Measurements from ENCODE around the gene IMPDH2.
A peak's percentile ranks its signal among the peaks of the same experiment; 100 is the strongest.

IMPDH2 gene

DNA sequence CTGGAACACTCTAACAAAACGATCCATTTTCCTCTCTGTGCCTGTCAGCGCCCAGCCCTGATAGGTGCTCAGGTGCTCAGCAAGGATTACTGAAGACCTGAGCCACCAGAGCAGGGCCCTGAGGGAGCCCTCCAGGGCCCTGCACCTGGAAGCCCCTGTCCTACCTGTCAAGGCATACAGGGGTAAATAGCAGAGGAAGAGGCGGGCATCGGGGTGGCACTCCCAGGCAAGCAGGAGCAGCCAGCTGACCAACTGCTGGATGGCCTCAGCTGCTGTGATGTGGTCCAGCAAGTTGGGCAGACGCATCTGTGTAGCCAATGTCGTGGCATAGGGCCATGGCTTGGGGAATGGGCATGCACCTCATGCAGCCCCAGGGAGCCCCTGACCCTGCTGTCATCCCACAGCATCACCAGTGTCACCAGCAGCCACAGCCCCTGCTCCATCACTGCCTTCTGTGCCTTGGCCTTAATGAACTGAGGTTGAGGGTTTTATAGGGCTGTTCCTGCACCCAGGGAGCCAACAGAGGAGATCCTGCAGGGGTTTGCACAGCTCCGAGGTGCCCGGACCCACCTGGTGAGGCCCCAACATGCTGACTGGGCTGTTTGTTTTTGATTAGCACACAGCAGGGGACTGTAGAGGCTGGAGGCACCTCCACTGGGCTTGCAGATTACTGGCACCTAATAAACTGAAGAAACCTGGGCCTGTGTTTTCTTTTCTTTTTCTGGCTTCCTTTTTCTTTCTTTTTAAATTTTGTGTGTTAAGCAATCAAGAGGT, 29.9 kb downstream of the IMPDH2 start:
- Mint-ChIP-seq H3K27ac (peak overlapping the region; percentile 18), H3K36me3 (no peaks in the 10 kb centered on the region), H3K9me3 (no peaks in the 10 kb centered on the region), H3K4me1 (peaks cover 11% of the 10 kb centered on the region), H3K27me3 (no peaks in the 10 kb centered on the region), H3K4me3 (no peak overlapping the region)

DNA sequence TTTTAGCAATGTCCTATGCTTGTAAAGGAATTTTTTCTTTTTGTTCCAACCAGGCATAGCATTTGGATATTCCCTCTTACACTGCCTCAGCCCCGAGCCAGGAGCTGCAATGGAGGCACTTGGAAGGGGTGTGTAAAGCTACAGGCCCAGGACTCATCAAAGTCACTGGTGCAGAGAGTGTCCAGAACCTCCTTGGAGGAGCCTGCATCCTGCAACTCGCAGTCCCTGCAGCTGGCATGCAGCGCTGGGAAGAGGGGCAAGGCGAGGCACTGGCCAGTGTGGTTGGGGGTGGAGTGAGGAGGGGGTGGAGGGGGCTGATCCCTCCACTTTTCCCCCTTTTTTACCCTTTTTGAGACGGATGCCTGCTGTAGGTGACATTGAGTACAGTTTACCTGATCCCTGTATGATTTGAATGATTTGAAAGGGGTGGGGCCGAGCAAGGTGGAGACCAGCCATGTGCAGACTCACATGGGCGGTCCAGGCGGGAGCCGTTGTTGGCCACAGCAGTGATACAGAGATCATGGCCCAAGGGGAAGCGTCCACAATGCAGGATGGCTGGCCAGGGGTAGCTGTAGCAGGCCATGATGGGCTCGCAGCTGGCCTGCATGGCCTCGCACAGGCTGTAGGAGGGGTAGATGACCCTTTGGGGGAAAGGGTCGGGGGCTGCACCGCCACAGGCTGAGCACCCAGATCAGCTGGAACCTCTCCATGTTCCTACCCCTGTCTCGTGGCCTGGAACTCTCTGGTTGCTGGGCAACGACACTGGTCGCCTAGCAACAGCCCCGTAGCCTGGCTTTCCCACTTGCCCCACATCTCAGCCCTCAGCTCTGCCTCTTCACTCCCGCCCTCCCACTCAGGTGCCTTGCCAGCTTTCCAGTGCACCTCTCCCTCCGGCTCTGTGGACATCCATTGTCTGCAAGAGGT, 31.2 kb downstream of the IMPDH2 start:
- Mint-ChIP-seq H3K27ac (no peak overlapping the region), H3K36me3 (no peaks in the 10 kb centered on the region), H3K27me3 (no peaks in the 10 kb centered on the region), H3K9me3 (no peaks in the 10 kb centered on the region), H3K4me1 (peaks cover 11% of the 10 kb centered on the region), H3K4me3 (no peak overlapping the region)

DNA sequence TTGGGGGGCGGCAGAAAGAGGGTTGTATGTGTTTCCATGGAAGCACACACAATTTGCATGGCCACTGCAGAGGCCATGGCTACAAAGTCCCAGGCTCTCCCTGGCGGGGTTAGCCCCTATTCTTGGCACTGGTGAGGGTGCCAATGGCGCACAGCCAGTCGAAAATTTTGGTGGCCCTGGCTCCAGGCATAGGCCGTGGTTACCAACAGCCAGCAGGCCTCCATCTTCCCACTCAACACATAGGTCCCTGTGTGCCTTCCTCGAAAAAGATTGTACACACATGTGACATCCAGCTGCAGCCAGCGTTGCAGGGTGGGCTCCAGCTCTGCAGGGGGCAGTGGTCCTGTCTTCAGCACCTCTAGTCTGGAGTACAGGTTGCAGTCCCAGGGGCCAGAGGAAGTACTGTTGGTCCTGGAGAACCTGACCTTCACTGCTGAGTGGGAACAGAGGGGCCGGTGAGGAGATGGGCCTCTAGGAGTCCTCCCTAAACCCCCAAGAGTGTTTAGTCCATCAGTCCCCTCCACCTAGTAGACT, 32.0 kb downstream of the IMPDH2 start:
- Mint-ChIP-seq H3K27ac (peak overlapping the region; percentile 43), H3K36me3 (no peaks in the 10 kb centered on the region), H3K4me1 (peaks cover 11% of the 10 kb centered on the region), H3K9me3 (no peaks in the 10 kb centered on the region), H3K27me3 (no peaks in the 10 kb centered on the region), H3K4me3 (no peak overlapping the region)

DNA sequence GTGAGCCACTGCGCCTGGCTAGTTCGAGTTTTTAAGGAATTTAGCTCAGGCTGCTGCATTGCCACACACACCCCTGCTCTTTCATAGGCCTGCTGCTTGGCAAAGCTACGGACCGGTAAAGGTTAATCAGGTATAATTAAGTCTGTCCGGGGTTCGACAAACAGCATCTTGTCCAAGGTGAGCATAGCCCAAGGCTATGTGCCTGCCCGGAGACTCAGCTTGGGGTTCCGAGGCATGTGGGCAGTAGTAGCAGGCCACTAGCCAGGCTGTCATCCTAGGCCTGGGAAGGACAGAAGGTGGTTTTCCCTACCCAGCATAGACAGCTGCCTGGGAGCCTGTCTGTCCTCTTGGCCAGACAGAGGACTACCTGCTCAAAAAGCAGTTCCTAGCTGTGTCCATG, 32.6 kb downstream of the IMPDH2 start:
- Mint-ChIP-seq H3K9me3 (no peaks in the 10 kb centered on the region), H3K4me1 (peaks cover 17% of the 10 kb centered on the region), H3K4me3 (no peak overlapping the region), H3K27me3 (no peaks in the 10 kb centered on the region), H3K27ac (no peak overlapping the region), H3K36me3 (no peaks in the 10 kb centered on the region)

DNA sequence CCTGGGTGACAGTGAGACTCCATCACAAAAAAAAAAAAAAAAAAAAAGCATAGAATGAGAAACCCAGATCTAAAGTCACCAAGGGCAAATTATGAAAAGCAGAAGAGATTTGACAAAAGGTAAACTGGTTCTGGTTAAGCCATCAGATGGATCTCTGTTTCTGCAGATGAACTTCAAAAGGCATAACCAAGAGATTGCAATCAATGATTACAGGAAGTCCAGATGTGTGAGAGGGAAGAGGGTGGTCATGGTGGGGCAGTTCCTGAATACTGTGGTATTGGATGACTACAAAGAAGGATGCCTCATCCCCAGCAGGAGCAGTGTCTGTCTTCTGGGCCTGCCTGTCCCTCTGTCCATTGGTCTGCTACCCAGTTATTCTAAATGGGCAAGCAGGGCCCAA, 35.4 kb downstream of the IMPDH2 start:
- Mint-ChIP-seq H3K27ac (no peak overlapping the region), H3K4me1 (peaks cover 35% of the 10 kb centered on the region), H3K9me3 (no peaks in the 10 kb centered on the region), H3K4me3 (no peak overlapping the region), H3K27me3 (no peaks in the 10 kb centered on the region), H3K36me3 (no peaks in the 10 kb centered on the region)

DNA sequence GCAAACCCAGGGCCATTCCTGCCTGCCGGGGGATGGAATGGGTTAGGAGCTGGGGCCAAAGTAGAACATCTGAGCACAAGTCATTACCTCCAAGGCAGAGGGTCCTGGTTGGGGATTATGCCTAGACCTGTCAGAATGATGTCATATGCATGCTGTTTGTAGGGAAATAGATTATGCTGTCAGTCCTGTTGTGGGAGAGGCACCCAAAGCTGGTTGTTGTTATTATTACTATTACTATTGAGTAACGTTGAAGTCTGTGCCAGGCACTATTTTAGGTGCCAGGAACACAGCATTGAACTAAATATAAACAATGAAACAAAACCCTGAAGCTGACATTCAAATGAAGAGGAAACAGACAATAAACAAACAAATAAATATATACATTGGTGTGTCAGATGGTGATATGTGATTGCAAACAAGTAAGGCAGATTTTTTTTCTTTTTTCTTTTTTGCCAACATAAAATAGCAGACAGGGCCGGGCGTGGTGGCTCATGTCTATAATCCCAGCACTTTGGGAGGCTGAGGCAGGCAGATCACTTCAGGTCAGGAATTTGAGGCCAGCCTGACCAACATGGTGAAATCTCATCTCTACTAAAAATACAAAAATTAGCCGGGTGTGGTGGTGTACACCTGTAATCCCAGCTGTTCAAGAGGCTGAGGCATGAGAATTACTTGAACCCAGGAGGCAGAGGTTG, 37.2 kb downstream of the IMPDH2 start:
- Mint-ChIP-seq H3K36me3 (no peaks in the 10 kb centered on the region), H3K4me1 (peaks cover 42% of the 10 kb centered on the region), H3K27ac (no peak overlapping the region), H3K4me3 (peak overlapping the region; percentile 95), H3K27me3 (no peaks in the 10 kb centered on the region), H3K9me3 (no peaks in the 10 kb centered on the region)

DNA sequence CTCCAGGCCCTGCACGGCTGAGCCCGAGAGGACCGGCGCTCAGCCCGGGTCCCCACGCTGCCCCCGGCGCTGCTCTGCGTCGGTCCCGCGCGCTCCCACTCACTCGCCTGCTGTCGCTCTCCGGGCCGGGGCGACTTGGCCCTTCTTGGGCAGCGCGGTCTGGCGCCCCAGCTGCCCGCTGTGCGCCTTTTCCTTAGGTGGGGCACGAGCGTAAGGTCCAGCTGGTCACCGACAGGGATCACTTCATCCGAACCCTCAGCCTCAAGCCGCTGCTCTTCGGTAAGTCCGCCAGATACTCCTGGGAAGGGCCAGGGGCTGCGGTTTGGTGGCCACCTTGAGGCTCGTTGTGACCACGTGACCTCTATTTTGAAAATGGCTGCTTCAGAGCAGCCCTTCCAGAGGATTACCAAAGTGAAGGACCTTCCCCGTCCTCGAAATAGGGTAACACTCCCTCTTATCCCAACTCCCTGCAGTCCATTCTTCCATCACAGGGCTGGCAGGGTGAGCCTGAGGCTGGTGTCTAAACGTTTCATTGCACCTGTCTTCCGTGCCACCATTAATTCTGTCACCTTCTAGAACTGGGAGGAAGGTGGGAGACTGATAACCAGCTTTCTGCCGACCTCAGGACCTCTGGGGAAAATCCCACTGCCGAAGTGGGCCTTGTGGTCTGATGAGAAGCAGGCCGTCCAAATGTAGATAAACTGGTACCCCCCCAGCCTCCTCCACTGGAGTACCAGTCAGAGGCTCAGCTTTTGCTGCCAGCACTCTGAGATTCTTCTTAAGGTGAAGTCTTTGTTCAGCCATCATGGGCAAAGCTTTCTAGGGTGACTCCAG, 38.3 kb downstream of the IMPDH2 start:
- Mint-ChIP-seq H3K9me3 (no peaks in the 10 kb centered on the region), H3K27me3 (no peaks in the 10 kb centered on the region), H3K4me3 (peak overlapping the region; percentile 95), H3K27ac (peak overlapping the region; percentile 94), H3K36me3 (no peaks in the 10 kb centered on the region), H3K4me1 (peaks cover 42% of the 10 kb centered on the region)

DNA sequence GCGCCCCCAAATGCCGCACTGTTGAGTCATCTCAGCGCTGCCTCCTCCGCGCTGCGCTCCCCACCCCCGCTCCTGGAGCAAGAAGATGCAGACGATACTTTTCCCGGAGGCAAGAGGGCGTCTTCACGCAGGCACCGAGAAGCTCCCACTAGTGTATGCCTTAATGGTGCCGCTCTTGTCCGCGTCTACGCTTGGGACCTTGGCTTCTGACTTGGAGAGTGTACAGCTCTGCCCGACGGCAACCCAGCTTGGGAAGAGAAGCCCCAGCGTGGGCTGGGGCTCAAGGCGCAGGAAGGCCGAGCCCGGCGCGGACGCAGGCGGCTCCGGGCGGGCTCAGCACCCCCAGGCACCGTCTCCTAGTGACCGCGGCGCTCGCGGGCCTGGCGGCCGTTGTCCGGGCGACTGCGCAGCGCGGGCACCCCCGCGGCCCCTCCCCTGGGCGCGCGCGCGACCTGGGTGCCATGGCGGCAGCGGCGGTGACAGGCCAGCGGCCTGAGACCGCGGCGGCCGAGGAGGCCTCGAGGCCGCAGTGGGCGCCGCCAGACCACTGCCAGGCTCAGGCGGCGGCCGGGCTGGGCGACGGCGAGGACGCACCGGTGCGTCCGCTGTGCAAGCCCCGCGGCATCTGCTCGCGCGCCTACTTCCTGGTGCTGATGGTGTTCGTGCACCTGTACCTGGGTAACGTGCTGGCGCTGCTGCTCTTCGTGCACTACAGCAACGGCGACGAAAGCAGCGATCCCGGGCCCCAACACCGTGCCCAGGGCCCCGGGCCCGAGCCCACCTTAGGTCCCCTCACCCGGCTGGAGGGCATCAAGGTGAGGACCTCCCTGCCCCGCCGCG, 39.2 kb downstream of the IMPDH2 start, which contains the start of gene P4HTM:
Gene P4HTM (plus strand): TSS at position 446 of the 840 bp plus-strand sequence. CDS start 16 bp downstream, at position 462.
- peaks cover 38% of the 10 kb centered on the region for H3K4me1 Mint-ChIP-seq
- H3K27ac Mint-ChIP-seq = peak within 1 kb of the TSS; percentile 94
- no peaks in the 10 kb centered on the region for H3K27me3 Mint-ChIP-seq
- peak within 1 kb of the TSS; percentile 95 for H3K4me3 Mint-ChIP-seq
- H3K9me3 Mint-ChIP-seq = no peaks in the 10 kb centered on the region
- no peaks in the 10 kb centered on the region for H3K36me3 Mint-ChIP-seq

DNA sequence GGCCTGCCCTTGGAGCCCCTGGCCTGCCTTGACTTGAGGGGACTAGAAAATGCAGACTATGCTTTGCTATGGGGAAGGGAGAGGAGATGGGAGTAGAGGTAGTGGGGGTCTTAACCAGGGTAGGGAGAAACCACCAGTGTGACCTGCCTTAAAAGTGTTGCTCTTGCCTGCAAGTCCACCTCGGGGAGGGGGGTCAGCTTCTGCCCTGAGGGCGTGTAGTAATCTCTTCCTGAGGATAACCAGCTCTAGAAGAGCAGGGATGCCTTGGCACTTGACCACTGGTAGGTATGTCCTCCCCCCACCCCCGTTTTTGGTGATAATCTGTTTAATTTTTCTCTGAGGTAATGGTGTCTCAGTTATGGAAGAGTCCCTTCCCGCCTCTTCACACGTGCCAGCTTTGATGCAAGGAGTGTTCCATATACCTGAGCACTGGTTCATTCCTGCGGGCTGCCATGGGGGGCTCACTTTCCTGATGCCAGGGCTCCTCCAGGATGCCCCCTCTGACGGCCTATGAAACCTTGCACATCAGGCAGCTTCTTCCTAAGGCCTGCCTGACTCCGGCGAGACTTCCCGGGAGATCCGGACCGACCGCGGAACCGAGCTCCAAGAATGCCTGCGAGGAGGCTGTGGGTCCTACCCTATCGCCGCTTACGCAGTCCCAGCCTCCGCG, 39.9 kb downstream of the IMPDH2 start:
- no peaks in the 10 kb centered on the region for H3K9me3 Mint-ChIP-seq
- H3K27ac Mint-ChIP-seq = peak overlapping the region; percentile 91
- H3K4me3 Mint-ChIP-seq = peak overlapping the region; percentile 93
- H3K27me3 Mint-ChIP-seq = no peaks in the 10 kb centered on the region
- peaks cover 31% of the 10 kb centered on the region for H3K4me1 Mint-ChIP-seq
- H3K36me3 Mint-ChIP-seq = no peaks in the 10 kb centered on the region

DNA sequence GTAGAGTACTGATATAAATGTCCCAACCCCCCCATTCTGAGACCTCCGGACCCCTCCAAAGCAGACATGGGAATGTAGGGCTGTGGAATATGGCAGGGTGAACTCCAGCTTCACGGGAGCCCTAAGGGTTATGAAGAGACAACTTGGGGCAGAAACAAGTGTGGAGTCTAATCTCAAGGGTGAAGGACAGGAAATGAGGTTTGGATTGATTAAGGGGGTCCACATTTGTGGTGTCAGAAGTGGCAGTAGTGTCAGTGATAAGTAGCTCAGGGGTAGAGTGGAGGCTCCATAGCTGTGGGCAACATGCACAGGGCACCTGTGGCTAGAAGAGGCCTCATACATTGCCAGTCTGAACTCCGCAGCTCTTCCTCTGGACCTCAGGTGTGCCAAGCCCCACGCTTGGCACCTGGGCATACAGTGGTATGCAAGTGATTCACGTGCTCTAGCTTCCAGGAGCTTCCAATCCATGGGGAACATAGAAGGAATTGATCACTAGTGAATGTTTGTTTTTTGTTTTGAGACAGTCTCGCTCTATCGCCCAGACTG, 43.3 kb downstream of the IMPDH2 start:
- H3K36me3 Mint-ChIP-seq = peaks cover 1% of the 10 kb centered on the region
- H3K4me3 Mint-ChIP-seq = no peak overlapping the region
- no peak overlapping the region for H3K27ac Mint-ChIP-seq

DNA sequence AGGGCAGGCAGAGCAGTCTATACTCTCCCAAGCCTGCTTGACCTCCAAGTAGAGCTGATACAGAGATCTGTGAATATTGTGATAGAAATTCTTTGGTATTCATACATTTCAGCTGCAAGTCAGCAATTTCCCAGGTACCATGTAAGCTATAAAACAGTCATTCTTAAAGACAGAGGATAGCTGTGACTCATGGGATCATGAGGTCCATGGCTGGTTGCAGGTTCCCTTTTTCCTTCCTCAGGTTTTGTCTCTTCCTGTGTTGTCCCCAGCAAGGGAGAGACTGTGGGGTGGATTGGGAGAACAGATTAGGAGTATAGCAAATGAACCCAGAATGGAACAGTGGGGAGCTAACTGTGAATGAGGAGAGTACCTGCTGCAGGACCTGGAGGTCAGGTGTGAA, 44.5 kb downstream of the IMPDH2 start:
- Mint-ChIP-seq H3K36me3 (peaks cover 1% of the 10 kb centered on the region), H3K9me3 (no peaks in the 10 kb centered on the region), H3K27me3 (no peaks in the 10 kb centered on the region), H3K27ac (no peak overlapping the region), H3K4me1 (peaks cover 16% of the 10 kb centered on the region), H3K4me3 (no peak overlapping the region)

More for the DNA sequence above, 43.3 kb downstream of the IMPDH2 start:
- Mint-ChIP-seq H3K4me1 (peaks cover 18% of the 10 kb centered on the region), H3K27me3 (no peaks in the 10 kb centered on the region), H3K9me3 (no peaks in the 10 kb centered on the region)

DNA sequence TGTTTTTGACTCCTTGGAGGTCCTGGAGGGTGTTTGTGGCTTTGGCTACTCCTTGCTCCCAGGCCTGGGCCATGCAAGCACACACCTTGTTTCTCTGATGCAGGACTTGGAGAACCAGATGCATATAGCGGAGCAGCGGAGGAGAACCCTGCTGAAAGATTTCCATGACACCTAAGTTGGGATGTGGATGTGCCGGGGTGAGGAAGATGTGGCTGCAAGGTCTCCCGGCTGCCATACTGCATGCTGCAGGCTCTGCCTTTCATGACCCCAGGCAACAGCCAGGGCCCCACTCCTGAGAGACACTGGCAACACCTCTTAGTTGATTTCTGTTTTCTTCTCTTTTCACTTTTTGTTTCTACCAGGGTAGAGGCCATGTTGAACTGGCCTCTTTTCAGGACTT, 46.1 kb downstream of the IMPDH2 start:
- peaks cover 6% of the 10 kb centered on the region for H3K36me3 Mint-ChIP-seq
- peaks cover 6% of the 10 kb centered on the region for H3K4me1 Mint-ChIP-seq
- no peaks in the 10 kb centered on the region for H3K9me3 Mint-ChIP-seq
- H3K27me3 Mint-ChIP-seq = no peaks in the 10 kb centered on the region
- H3K27ac Mint-ChIP-seq = no peak overlapping the region
- H3K4me3 Mint-ChIP-seq = no peak overlapping the region

DNA sequence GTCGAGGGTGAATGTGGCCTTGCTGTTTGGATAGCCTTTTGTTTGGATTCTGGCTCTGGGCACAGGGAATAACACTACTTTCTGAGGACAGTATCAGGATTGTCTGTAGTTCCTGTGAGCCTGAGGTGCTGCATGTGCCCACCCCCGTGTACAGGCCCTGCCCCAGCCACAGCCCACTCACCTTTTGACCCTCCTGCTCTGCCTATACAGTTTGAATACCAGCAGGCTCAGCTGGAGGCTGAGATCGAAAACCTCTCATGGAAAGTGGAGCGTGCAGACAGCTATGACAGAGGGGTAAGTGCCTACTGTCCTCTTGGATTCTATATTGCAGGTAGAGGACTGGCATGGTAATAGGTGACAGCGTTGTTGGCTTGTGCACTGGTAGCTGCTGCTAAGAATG, 46.5 kb downstream of the IMPDH2 start:
- Mint-ChIP-seq H3K27ac (no peak overlapping the region), H3K4me3 (no peak overlapping the region)

More for the DNA sequence above, 46.5 kb downstream of the IMPDH2 start:
- Mint-ChIP-seq H3K36me3 (peaks cover 6% of the 10 kb centered on the region), H3K4me1 (peaks cover 2% of the 10 kb centered on the region), H3K9me3 (no peaks in the 10 kb centered on the region), H3K27me3 (no peaks in the 10 kb centered on the region)

All from activated naive CD4-positive, alpha-beta T cell treated with anti-CD3 and anti-CD28 coated beads, Interleukin-2, amount 50 U/mL, for 24 hours (primary cell).